Nephron (organoid): ENCODE measurements around the gene TRAK2.
"Not testable (repeated sequence)": the region's sequence is repeated elsewhere in the genome, so short reads cannot be mapped to it uniquely, and the experiment has no call there.

ENCODE experiments used
- H3K27ac Mint-ChIP-seq, 3 experiments: 2 replicates each; pipeline ENCODE4 v1.8.0; 2020; ENCODE audit warnings: mixed read lengths in 3 of 3, mild to moderate bottlenecking in 2 of 3, moderate library complexity in 1 of 3
- H3K27me3 Mint-ChIP-seq: 2 replicates; pipeline ENCODE4 v1.8.0; 2021; ENCODE audit warnings: low read depth, mild to moderate bottlenecking, moderate library complexity, mixed read lengths
- H3K36me3 Mint-ChIP-seq: 2 replicates; pipeline ENCODE4 v1.8.0; 2020; ENCODE audit warnings: low read depth, mixed read lengths
- H3K4me1 Mint-ChIP-seq: 2 replicates; pipeline ENCODE4 v1.8.0; 2020; ENCODE audit warnings: mixed read lengths
- H3K4me3 Mint-ChIP-seq, 3 experiments: 2 replicates each; pipeline ENCODE4 v1.8.0; 2020; ENCODE audit warnings: mild to moderate bottlenecking in 3 of 3, mixed read lengths in 3 of 3, moderate library complexity in 2 of 3
- H3K9me3 Mint-ChIP-seq: 2 replicates; pipeline ENCODE4 v1.8.0; 2020; ENCODE audit warnings: mixed read lengths
- TF ChIP-seq, protein P1 (sequence below), 3 experiments: fragments of 200-600 bp; sonication (generic); IDR thresholded peaks; one replicate each; pipeline ENCODE4 v1.5.0; 2021; ENCODE audit warnings: antibody characterized with exemption in 3 of 3; ENCODE audit not compliant: unreplicated experiment in 3 of 3

The TRAK2 gene

GRCh38 chr2:201433394-201433995, 17.8 kb downstream of the TRAK2 start:
- peaks cover 21% of the 10 kb centered on the region for H3K9me3 Mint-ChIP-seq
- H3K27me3 Mint-ChIP-seq, result no peaks in the 10 kb centered on the region
- H3K27ac Mint-ChIP-seq, result peak overlapping the region; percentile 72 to 88 (median 73)
- peaks cover 26% of the 10 kb centered on the region for H3K36me3 Mint-ChIP-seq
- no peak overlapping the region for H3K4me3 Mint-ChIP-seq
- peaks cover 17% of the 10 kb centered on the region for H3K4me1 Mint-ChIP-seq
- TF ChIP-seq, protein P1, sequence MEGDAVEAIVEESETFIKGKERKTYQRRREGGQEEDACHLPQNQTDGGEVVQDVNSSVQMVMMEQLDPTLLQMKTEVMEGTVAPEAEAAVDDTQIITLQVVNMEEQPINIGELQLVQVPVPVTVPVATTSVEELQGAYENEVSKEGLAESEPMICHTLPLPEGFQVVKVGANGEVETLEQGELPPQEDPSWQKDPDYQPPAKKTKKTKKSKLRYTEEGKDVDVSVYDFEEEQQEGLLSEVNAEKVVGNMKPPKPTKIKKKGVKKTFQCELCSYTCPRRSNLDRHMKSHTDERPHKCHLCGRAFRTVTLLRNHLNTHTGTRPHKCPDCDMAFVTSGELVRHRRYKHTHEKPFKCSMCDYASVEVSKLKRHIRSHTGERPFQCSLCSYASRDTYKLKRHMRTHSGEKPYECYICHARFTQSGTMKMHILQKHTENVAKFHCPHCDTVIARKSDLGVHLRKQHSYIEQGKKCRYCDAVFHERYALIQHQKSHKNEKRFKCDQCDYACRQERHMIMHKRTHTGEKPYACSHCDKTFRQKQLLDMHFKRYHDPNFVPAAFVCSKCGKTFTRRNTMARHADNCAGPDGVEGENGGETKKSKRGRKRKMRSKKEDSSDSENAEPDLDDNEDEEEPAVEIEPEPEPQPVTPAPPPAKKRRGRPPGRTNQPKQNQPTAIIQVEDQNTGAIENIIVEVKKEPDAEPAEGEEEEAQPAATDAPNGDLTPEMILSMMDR (IDR thresholded peaks at IDR 0.05; ENCODE audit: unreplicated experiment in 3 of 3), result no peak

DNA sequence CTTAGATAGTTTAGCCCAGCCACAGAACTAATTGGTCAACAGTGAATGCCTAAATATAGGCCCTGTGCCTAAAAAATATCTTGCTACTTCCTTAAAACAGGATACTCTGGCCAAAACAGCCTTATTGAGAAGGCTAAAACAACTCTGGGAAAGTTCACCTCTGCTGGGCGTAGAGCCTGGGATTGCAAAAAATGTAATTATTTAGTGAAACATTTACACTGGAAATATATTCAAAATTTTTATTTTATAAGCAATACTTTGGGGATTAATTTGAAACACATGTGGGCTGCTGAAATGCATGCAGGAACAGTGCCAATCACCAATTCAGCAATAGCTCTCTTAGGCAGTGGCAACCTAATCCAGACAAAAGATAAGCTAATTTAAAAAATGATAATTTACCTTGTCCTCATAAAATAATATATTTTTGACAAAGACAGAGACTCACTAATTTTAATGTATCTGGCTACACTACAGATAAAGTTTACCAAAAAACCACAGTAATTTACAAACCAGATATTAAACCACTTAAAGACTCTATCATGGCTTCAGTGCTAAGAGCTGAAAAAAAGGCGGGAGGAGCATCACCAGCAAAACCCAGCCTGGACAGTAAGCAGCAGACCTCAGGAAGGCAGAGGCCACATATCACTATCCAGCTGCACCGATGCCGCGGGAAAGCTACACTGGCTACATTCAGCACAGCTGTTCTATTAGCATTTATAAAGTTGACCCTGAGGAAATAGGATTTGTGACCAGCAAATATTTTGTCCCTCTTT, 18.5 kb downstream of the TRAK2 start:
- TF ChIP-seq, protein P1 (IDR thresholded peaks at IDR 0.05; ENCODE audit: unreplicated experiment in 3 of 3), result no peak
- H3K4me1 Mint-ChIP-seq, result peaks cover 17% of the 10 kb centered on the region
- peak overlapping the region; percentile 72 to 88 (median 81) for H3K27ac Mint-ChIP-seq
- peaks cover 26% of the 10 kb centered on the region for H3K36me3 Mint-ChIP-seq
- no peaks in the 10 kb centered on the region for H3K27me3 Mint-ChIP-seq
- no peak overlapping the region for H3K4me3 Mint-ChIP-seq
- peaks cover 24% of the 10 kb centered on the region for H3K9me3 Mint-ChIP-seq

- Mint-ChIP-seq H3K27me3 (no peaks in the 10 kb centered on the region), H3K36me3 (peaks cover 26% of the 10 kb centered on the region), H3K9me3 (peaks cover 25% of the 10 kb centered on the region), H3K27ac (peak overlapping the region; percentile 68 to 88 (median 81)), H3K4me3 (no peak overlapping the region), H3K4me1 (peaks cover 17% of the 10 kb centered on the region)
- TF ChIP-seq, protein P1 (IDR thresholded peaks at IDR 0.05; ENCODE audit: unreplicated experiment in 3 of 3), result no peak
Measured at GRCh38 chr2:201432038-201432620, 19.1 kb downstream of the TRAK2 start.

DNA sequence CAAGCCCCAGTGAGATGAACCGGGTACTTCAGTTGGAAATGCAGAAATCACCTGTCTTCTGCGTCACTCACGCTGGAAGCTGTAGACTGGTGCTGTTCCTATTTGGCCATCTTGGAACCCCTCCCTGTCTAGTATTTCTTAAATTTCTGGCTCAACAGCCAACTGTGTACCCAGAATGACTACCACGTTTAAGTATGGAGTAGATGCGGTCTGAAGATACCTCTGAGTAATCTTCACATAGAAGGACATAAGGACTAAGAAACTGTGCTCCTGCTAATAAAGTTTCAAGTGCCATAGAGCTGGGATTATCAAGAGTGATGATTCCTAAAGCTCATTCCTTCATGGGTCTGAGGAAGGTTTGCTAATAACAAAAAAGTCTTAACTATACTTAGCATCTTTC, 20.4 kb downstream of the TRAK2 start:
- Mint-ChIP-seq H3K27ac (no peak overlapping the region), H3K36me3 (peaks cover 26% of the 10 kb centered on the region), H3K4me1 (peaks cover 17% of the 10 kb centered on the region), H3K9me3 (peaks cover 25% of the 10 kb centered on the region), H3K27me3 (no peaks in the 10 kb centered on the region), H3K4me3 (no peak overlapping the region)
- TF ChIP-seq, protein P1 (IDR thresholded peaks at IDR 0.05; ENCODE audit: unreplicated experiment in 3 of 3), result no peak

DNA sequence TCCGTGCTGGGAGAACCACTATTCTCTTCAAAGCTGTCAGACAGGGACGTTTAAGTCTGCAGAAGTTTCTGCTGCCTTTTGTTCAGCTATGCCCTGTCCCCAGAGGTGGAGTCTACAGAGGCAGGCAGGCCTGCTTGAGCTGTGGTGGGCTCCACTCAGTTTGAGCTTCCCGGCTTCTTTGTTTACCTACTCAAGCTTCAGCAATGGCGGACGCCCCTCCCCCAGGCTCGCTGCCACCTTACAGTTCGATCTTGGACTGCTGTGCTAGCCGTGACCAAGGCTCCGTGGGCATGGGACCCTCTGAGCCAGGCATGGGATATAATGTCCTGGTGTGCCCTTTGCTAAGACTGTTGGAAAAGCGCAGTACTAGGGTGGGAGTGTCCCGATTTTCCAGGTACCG, 20.9 kb downstream of the TRAK2 start:
- peaks cover 26% of the 10 kb centered on the region for H3K36me3 Mint-ChIP-seq
- H3K9me3 Mint-ChIP-seq, result peaks cover 25% of the 10 kb centered on the region
- not testable (repeated sequence) for H3K4me3 Mint-ChIP-seq, H3K27me3 Mint-ChIP-seq, H3K27ac Mint-ChIP-seq
- peaks cover 17% of the 10 kb centered on the region for H3K4me1 Mint-ChIP-seq

DNA sequence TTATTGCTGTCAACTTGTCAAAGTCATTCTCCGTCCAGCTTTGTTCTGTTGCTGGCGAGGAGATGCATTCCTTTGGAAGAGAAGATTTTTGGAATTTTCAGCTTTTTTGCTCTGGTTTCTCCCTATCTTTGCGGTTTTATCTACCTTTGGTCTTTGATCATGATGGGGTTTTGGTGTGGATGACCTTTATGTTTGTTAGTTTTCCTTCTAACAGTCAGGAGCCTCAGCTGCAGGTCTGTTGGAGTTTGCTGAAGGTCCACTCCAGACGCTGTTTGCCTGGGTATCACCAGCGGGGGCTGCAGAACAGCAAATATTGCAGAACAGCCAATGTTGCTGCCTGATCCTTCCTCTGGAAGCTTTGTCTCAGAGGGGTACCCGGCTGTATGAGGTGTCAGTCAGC, 21.4 kb downstream of the TRAK2 start:
- peaks cover 17% of the 10 kb centered on the region for H3K4me1 Mint-ChIP-seq
- H3K36me3 Mint-ChIP-seq, result peaks cover 26% of the 10 kb centered on the region
- H3K9me3 Mint-ChIP-seq, result peaks cover 25% of the 10 kb centered on the region
- H3K27ac Mint-ChIP-seq, H3K27me3 Mint-ChIP-seq, H3K4me3 Mint-ChIP-seq: not testable (repeated sequence)

GRCh38 chr2:201428366-201428765, 22.9 kb downstream of the TRAK2 start:
- H3K4me1 Mint-ChIP-seq, result peaks cover 14% of the 10 kb centered on the region
- not testable (repeated sequence) for H3K4me3 Mint-ChIP-seq, H3K27ac Mint-ChIP-seq, H3K27me3 Mint-ChIP-seq
- H3K9me3 Mint-ChIP-seq, result peaks cover 25% of the 10 kb centered on the region
- H3K36me3 Mint-ChIP-seq, result peaks cover 26% of the 10 kb centered on the region
